OCI-LY1 (cell line): ENCODE data around the gene FUNDC2.
A peak's percentile ranks its signal among the peaks of the same experiment; 100 is the strongest.

ENCODE experiments used
- H2AFZ ChIP-seq: fragments of 200-600 bp; sonication (generic), shearing (Covaris generic); 2 replicates; pipeline ENCODE4 v1.6.0; 2014; ENCODE audit warnings: antibody characterized with exemption, mild to moderate bottlenecking, low read length
- H3F3A ChIP-seq: fragments of 200-600 bp; sonication (generic), shearing (Covaris generic); 2 replicates; pipeline ENCODE4 v1.6.0; 2014; ENCODE audit warnings: mild to moderate bottlenecking, antibody characterized with exemption, low read length, moderate library complexity; ENCODE audit not compliant: insufficient read depth
- H3K27ac ChIP-seq: fragments of 200-600 bp; sonication (generic); 2 replicates; pipeline ENCODE4 v1.5.1; 2014; ENCODE audit warnings: low read length, mixed run types, mild to moderate bottlenecking, low read depth; ENCODE audit not compliant: poor library complexity, severe bottlenecking
- H3K27me3 ChIP-seq: fragments of 200-600 bp; sonication (generic); 2 replicates; pipeline ENCODE4 v1.6.0; 2014; ENCODE audit warnings: antibody characterized with exemption, mild to moderate bottlenecking, low read length, moderate library complexity; ENCODE audit not compliant: insufficient read depth
- H3K36me3 ChIP-seq: fragments of 200-600 bp; sonication (generic); 2 replicates; pipeline ENCODE4 v1.6.1; 2014; ENCODE audit warnings: mild to moderate bottlenecking, antibody characterized with exemption, low read length, moderate library complexity, mixed read lengths; ENCODE audit not compliant: insufficient read depth
- H3K4me1 ChIP-seq: fragments of 200-600 bp; sonication (generic); 2 replicates; pipeline ENCODE4 v1.5.1; 2014; ENCODE audit warnings: mild to moderate bottlenecking, low read length, moderate library complexity; ENCODE audit not compliant: insufficient read depth, severe bottlenecking
- H3K4me2 ChIP-seq: fragments of 200-600 bp; sonication (generic), shearing (Covaris generic); 2 replicates; pipeline ENCODE4 v1.6.1; 2014; ENCODE audit warnings: low read length
- H3K4me3 ChIP-seq: fragments of 200-600 bp; sonication (generic); 2 replicates; pipeline ENCODE4 v1.5.1; 2014; ENCODE audit warnings: low read length, low read depth, mild to moderate bottlenecking, mixed read lengths; ENCODE audit not compliant: poor library complexity, severe bottlenecking
- H3K79me2 ChIP-seq: fragments of 200-600 bp; shearing (Covaris generic); 2 replicates; pipeline ENCODE4 v1.6.1; 2016; ENCODE audit warnings: mixed run types, low read length, mixed read lengths; ENCODE audit not compliant: insufficient read depth
- H3K9ac ChIP-seq: fragments of 200-600 bp; sonication (generic), shearing (Covaris generic); 2 replicates; pipeline ENCODE4 v1.6.1; 2014; ENCODE audit warnings: mild to moderate bottlenecking, low read length, mixed read lengths
- H3K9me2 ChIP-seq: fragments of 200-600 bp; sonication (generic), shearing (Covaris generic); 2 replicates; pipeline ENCODE4 v1.6.1; 2014; ENCODE audit warnings: low read depth, mild to moderate bottlenecking, low read length, mixed read lengths
- H3K9me3 ChIP-seq: fragments of 200-600 bp; shearing (Covaris generic); 2 replicates; pipeline ENCODE4 v1.6.1; 2014; ENCODE audit warnings: low read length, mixed read lengths
- H4K20me1 ChIP-seq: fragments of 200-600 bp; sonication (generic), shearing (Covaris generic); 2 replicates; pipeline ENCODE4 v1.6.0; 2016; ENCODE audit warnings: mild to moderate bottlenecking, low read length; ENCODE audit not compliant: insufficient read depth
- CTCF ChIP-seq: fragments of 200-600 bp; sonication (generic), shearing (Covaris generic); IDR thresholded peaks from 2 replicates; pipeline ENCODE4 v1.5.1; 2017; ENCODE audit warnings: mild to moderate bottlenecking, antibody characterized with exemption, low read length, moderate library complexity, mixed read lengths
- EZH2 ChIP-seq: fragments of 200-600 bp; sonication (generic), shearing (Covaris generic); IDR thresholded peaks from 2 replicates; pipeline ENCODE4 v1.8.0; 2017; ENCODE audit warnings: borderline replicate concordance, mixed run types, mild to moderate bottlenecking, antibody characterized with exemption, low read length, moderate library complexity, mixed read lengths

The FUNDC2 gene

DNA sequence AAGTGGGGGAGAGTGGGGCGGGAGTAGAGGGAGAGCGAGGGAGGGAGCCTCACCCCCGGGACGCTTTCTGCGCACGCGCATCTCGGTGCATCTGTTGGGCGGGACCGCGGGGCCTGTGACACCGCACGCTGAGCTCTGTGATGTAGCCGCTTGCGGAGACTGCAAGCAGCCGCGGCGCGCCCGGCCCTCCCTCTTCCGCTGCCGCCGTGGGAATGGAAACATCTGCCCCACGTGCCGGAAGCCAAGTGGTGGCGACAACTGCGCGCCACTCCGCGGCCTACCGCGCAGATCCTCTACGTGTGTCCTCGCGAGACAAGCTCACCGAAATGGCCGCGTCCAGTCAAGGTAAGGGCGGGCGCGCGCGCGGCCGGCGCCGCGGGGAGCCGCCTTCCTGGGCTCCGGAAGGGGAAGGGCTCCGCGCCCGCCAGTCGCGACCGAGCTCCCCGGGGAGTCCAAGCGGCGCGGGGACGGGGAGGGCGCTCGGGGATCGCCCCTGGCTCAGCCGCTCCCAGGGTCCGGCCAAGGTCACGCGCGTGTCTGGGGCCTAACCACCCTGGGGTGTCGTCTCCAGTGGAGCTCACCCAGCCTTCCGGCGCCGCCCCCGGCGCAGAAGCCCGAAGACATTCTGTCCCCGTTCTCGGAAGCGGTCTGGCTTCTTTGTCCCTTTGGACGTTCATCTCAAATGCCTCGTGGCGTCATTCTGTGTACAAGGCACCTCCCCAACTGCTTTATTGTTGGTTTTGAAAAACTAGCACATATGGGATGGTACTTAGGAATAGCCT, at the start of gene FUNDC2:
Gene FUNDC2, plus strand, starts transcription at position 118 of the 782 bp plus-strand sequence. Its CDS starts 95 bp downstream, at position 213.
- Histone ChIP-seq H3F3A (no peaks in the 10 kb centered on the region), H3K27me3 (no peaks in the 10 kb centered on the region), H2AFZ (peak within 1 kb of the TSS; percentile 79; the same call in 1 of the 2 replicates), H3K27ac (peak within 1 kb of the TSS; percentile 96), H3K4me1 (peaks cover 23% of the 10 kb centered on the region), H4K20me1 (no peaks in the 10 kb centered on the region), H3K9me3 (no peaks in the 10 kb centered on the region), H3K79me2 (peaks cover 28% of the 10 kb centered on the region), H3K4me2 (peak within 1 kb of the TSS; percentile 92), H3K36me3 (no peaks in the 10 kb centered on the region), H3K4me3 (peak within 1 kb of the TSS; percentile 86), H3K9me2 (no peaks in the 10 kb centered on the region), H3K9ac (peak within 1 kb of the TSS; percentile 97)
- no peak for TF ChIP-seq CTCF
- TF ChIP-seq EZH2 = no peak

- no peak overlapping the region for H3K27ac ChIP-seq
- no peaks in the 10 kb centered on the region for H4K20me1 ChIP-seq
- H3K79me2 ChIP-seq = no peaks in the 10 kb centered on the region
- H3K4me2 ChIP-seq = no peak overlapping the region
- H3F3A ChIP-seq = no peaks in the 10 kb centered on the region
- no peak overlapping the region for H2AFZ ChIP-seq
- H3K27me3 ChIP-seq = no peaks in the 10 kb centered on the region
- H3K4me1 ChIP-seq = peaks cover 5% of the 10 kb centered on the region
- no peak for TF ChIP-seq EZH2
- TF ChIP-seq CTCF = no peak
- no peak overlapping the region for H3K4me3 ChIP-seq
- no peak overlapping the region for H3K9ac ChIP-seq
- no peaks in the 10 kb centered on the region for H3K9me3 ChIP-seq
- no peaks in the 10 kb centered on the region for H3K36me3 ChIP-seq
- no peaks in the 10 kb centered on the region for H3K9me2 ChIP-seq
Observed at GRCh38 chrX:154979629-154980028, 47.0 kb upstream of the FUNDC2 start.

DNA sequence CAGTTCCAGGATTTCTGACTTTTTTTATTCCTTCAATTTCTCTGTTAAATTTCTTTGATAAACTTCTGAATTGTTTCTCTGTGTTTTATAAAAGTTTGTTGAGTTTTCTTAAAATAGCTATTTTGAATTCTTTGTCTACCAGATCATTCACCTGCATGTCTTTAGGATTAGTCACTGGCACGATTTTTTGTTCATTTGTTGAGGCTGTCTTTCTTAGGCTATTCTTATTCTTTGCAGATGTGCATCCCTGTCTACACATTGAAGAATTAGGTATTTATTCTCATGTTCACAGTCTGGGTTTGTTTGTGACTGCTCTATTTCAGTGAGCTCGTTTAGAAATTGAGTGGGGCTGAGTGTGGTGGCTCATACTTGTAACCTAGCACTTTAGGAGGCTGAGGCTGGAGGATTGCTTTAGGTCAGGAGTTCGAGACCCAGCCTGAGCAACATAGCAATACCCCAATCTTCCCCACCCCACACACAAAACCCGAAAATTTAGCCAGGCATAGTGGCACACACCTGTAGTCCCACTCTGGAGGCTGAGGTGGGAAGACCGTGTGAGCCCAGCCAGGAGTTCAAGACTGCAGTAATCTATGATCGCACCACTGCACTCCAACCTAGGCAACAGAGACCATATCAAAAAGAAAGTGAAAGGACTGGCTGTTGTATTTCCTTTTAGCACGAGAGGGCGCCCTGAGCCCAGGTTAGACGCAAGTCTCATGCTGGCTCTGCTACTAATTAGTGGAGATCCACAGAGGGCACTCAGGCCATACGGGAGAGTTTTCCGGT, 46.1 kb upstream of the FUNDC2 start:
- H3F3A ChIP-seq = no peaks in the 10 kb centered on the region
- H3K4me2 ChIP-seq = peak overlapping the region; percentile 59
- no peaks in the 10 kb centered on the region for H3K9me3 ChIP-seq
- peak overlapping the region; percentile 83; the same call in 1 of the 2 replicates for H2AFZ ChIP-seq
- TF ChIP-seq EZH2 (no peak), CTCF (peak; percentile 59)
- peaks cover 5% of the 10 kb centered on the region for H3K4me1 ChIP-seq
- H3K9me2 ChIP-seq = no peaks in the 10 kb centered on the region
- no peak overlapping the region for H3K27ac ChIP-seq
- H3K27me3 ChIP-seq = no peaks in the 10 kb centered on the region
- H3K36me3 ChIP-seq = no peaks in the 10 kb centered on the region
- H3K79me2 ChIP-seq = no peaks in the 10 kb centered on the region
- H4K20me1 ChIP-seq = no peaks in the 10 kb centered on the region
- peak overlapping the region; percentile 37 for H3K4me3 ChIP-seq
- H3K9ac ChIP-seq = no peak overlapping the region; the same call in 1 of the 2 replicates
